ENCODE results near the gene ADCY2.

DNA sequence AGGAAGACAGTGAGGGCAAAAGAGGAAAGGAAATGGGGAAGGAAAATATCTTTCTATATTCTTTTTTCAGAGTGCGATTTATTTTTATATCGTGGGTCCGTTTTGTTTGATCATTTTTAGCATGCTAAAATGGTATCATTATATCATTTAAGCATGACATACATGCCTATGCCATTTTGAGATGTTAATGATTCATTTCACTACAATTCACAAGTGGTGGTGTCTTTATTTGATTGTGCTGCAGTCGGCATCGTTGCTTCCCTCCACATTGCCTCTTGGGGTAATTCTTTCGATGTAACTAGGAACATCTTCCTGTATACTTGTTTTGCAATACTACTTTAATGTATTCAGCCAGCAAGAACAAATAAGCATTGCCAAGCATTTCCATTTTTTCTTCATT, 309.8 kb downstream of the ADCY2 start:
- TF ChIP-seq POLR2AphosphoS5 (IDR thresholded peaks at IDR 0.05; ENCODE audit: insufficient read depth in 1 of 2, low read depth in 1 of 2) (no peak), POLR2A (IDR thresholded peaks at IDR 0.05) (no peak)
- TF ChIP-seq, protein P1, sequence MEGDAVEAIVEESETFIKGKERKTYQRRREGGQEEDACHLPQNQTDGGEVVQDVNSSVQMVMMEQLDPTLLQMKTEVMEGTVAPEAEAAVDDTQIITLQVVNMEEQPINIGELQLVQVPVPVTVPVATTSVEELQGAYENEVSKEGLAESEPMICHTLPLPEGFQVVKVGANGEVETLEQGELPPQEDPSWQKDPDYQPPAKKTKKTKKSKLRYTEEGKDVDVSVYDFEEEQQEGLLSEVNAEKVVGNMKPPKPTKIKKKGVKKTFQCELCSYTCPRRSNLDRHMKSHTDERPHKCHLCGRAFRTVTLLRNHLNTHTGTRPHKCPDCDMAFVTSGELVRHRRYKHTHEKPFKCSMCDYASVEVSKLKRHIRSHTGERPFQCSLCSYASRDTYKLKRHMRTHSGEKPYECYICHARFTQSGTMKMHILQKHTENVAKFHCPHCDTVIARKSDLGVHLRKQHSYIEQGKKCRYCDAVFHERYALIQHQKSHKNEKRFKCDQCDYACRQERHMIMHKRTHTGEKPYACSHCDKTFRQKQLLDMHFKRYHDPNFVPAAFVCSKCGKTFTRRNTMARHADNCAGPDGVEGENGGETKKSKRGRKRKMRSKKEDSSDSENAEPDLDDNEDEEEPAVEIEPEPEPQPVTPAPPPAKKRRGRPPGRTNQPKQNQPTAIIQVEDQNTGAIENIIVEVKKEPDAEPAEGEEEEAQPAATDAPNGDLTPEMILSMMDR (IDR thresholded peaks at IDR 0.05): no peak
